HCT116 (cell line): Measurements from ENCODE around the gene FILIP1. TPM values are rescaled to one million over a fixed set of nuclear protein-coding genes. Genes with fewer than 3 reads are reported as not detected.

ENCODE experiments used
- ATAC-seq: fragments of 200-7000 bp; cut with Tn5 transposase; 2 replicates; pipeline ENCODE4 v1.9.1; 2020; ENCODE audit warnings: mild to moderate bottlenecking, moderate library complexity
- BruUV-seq: library from RNA; stranded (reverse); fragments of 400-500 nt; replicated peaks from 2 replicates; lab custom pipeline; 2021; lab: Mats Ljungman, UMichigan
- CTCF ChIA-PET: fragments of 300-600 bp; sonication (Branson Sonifier 250); formaldehyde crosslinking; loops from one replicate; lab custom pipeline; 2021; ENCODE audit warnings: antibody characterized with exemption; lab: Charles Lee
- POLR2A ChIA-PET: fragments of 300-600, 350-600 bp; sonication (Branson Sonifier 250); formaldehyde crosslinking; loops from one replicate; lab custom pipeline; 2021; ENCODE audit warnings: antibody characterized with exemption; lab: Charles Lee
- RAD21 ChIA-PET, 2 experiments: fragments of 300-600 bp; sonication (Branson Sonifier 250); formaldehyde crosslinking; loops; one replicate each; lab custom pipeline; 2023; ENCODE audit warnings: low total read pairs in 2 of 2; ENCODE audit not compliant: uncharacterized antibody in 2 of 2, unreplicated experiment in 2 of 2, low non-redundant PET in 1 of 2; lab: Charles Lee
- DNase-seq: peaks from one replicate; pipeline ENCODE4 v3.0.0-alpha.2; 2010; ENCODE audit warnings: low read depth, low spot score
- H2AFZ ChIP-seq: fragments of 200-600 bp; shearing (Covaris generic), sonication (generic); 2 replicates; pipeline ENCODE4 v1.6.1; 2017; ENCODE audit warnings: low read depth, mixed run types, mixed read lengths, antibody characterized with exemption, low read length; ENCODE audit not compliant: poor library complexity, severe bottlenecking
- H3K27ac ChIP-seq: 2 replicates; pipeline ENCODE4 v1.5.1; 2012; ENCODE audit warnings: low read depth, low read length
- H3K27me3 ChIP-seq: fragments of 200-600 bp; sonication (generic); 2 replicates; pipeline ENCODE4 v1.6.1; 2016; ENCODE audit warnings: mixed run types, low read length, mixed read lengths; ENCODE audit not compliant: insufficient read depth
- H3K36me3 ChIP-seq, 2 experiments: fragments of 200-500 bp in 1 of 2; fragments of 200-600 bp in 1 of 2; sonication (Bioruptor generic) in 1 of 2; sonication (generic) in 1 of 2; 2 replicates each; pipeline versions ENCODE4 v1.5.1 to v1.6.1; 2014 to 2016; ENCODE audit warnings: low read length in 2 of 2, inconsistent platforms in 1 of 2, mixed read lengths in 1 of 2, mixed run types in 1 of 2; ENCODE audit not compliant: insufficient read depth in 2 of 2, control insufficient read depth in 1 of 2
- H3K4me1 ChIP-seq, 2 experiments: fragments of 200-600 bp in 1 of 2; sonication (generic) in 1 of 2; 2 replicates each; pipeline versions ENCODE4 v1.5.1 to v1.6.1; 2012 to 2017; ENCODE audit warnings: low read length in 2 of 2, inconsistent platforms in 1 of 2, mild to moderate bottlenecking in 1 of 2, mixed read lengths in 1 of 2, mixed run types in 1 of 2, moderate library complexity in 1 of 2; ENCODE audit not compliant: insufficient read depth in 2 of 2, control insufficient read depth in 1 of 2
- H3K4me2 ChIP-seq: fragments of 200-600 bp; sonication (generic); 2 replicates; pipeline ENCODE4 v1.6.1; 2017; ENCODE audit warnings: mixed run types, low read length, mixed read lengths
- H3K4me3 ChIP-seq, 2 experiments: fragments of 200-600 bp in 1 of 2; sonication (generic) in 1 of 2; replicated peaks in 1 of 2; 2 replicates each; pipeline ENCODE4 v1.5.1; 2011 to 2016; ENCODE audit warnings: low read length in 2 of 2, control low read depth in 1 of 2, low read depth in 1 of 2, mild to moderate bottlenecking in 1 of 2, mixed read lengths in 1 of 2, mixed run types in 1 of 2
- H3K79me2 ChIP-seq: fragments of 200-600 bp; sonication (generic); 2 replicates; pipeline ENCODE4 v1.6.1; 2017; ENCODE audit warnings: mild to moderate bottlenecking, mixed run types, low read length, moderate library complexity, mixed read lengths; ENCODE audit not compliant: insufficient read depth
- H3K9ac ChIP-seq: fragments of 200-600 bp; sonication (generic); 2 replicates; pipeline ENCODE4 v1.6.1; 2016; ENCODE audit warnings: low read length, mixed read lengths
- H3K9me2 ChIP-seq: fragments of 200-600 bp; sonication (generic), shearing (Covaris generic); 2 replicates; pipeline ENCODE4 v1.6.1; 2017; ENCODE audit warnings: mixed run types, mild to moderate bottlenecking, moderate library complexity; ENCODE audit not compliant: insufficient read depth
- H3K9me3 ChIP-seq, 2 experiments: fragments of 200-500 bp in 1 of 2; fragments of 200-600 bp in 1 of 2; sonication (Bioruptor generic) in 1 of 2; sonication (generic) in 1 of 2; 2 replicates each; pipeline ENCODE4 v1.6.1; 2014 to 2017; ENCODE audit warnings: low read length in 2 of 2, mixed read lengths in 2 of 2, inconsistent platforms in 1 of 2, low read depth in 1 of 2, mild to moderate bottlenecking in 1 of 2, mixed run types in 1 of 2, moderate library complexity in 1 of 2; ENCODE audit not compliant: control insufficient read depth in 1 of 2, insufficient read depth in 1 of 2
- H4K20me1 ChIP-seq: fragments of 200-600 bp; sonication (generic), shearing (Covaris generic); 2 replicates; pipeline ENCODE4 v1.6.1; 2017; ENCODE audit warnings: mixed run types, mild to moderate bottlenecking, moderate library complexity; ENCODE audit not compliant: insufficient read depth
- EGR1 ChIP-seq: IDR thresholded peaks from 2 replicates; pipeline ENCODE4 v1.6.1; 2012; ENCODE audit warnings: low read depth
- RAD21 ChIP-seq: IDR thresholded peaks from 2 replicates; pipeline ENCODE4 v1.6.1; 2012; ENCODE audit warnings: low read depth, mild to moderate bottlenecking
- SP1 ChIP-seq: IDR thresholded peaks from 2 replicates; pipeline ENCODE4 v1.6.1; 2012; ENCODE audit warnings: low read depth
- TCF7L2 ChIP-seq: IDR thresholded peaks from 2 replicates; pipeline ENCODE4 v1.7.0; 2011; ENCODE audit warnings: borderline replicate concordance, inconsistent platforms; ENCODE audit not compliant: insufficient read depth, insufficient read length; ENCODE audit errors: extremely low read depth
- ZFX ChIP-seq: fragments of 450-650 bp; IDR thresholded peaks from 2 replicates; pipeline ENCODE4 v1.6.1; 2017
- ZNF274 ChIP-seq: fragments of 200-500 bp; sonication (Bioruptor generic); IDR thresholded peaks from 2 replicates; pipeline ENCODE4 v1.6.1; 2014; ENCODE audit warnings: mild to moderate bottlenecking, low read depth, low read length, inconsistent platforms
- intact Hi-C: fragments of 100-400 bp; cut with micrococcal nuclease; formaldehyde crosslinking; loops from 2 replicates; pipeline ENCODE4 v1.10.0; 2022
- total RNA-seq: library from RNA; stranded (reverse); gene quantifications from one replicate; pipeline ENCODE4 v1.2.1, GENCODE V29; 2021; ENCODE audit not compliant: unreplicated experiment
- TF ChIP-seq, protein P1 (sequence below): IDR thresholded peaks from 2 replicates; pipeline ENCODE4 v1.6.1; 2012; ENCODE audit warnings: low read depth
- TF ChIP-seq, protein P2 (sequence below), 3 experiments: fragments of 200-600 bp in 1 of 3; sonication (generic) in 1 of 3; IDR thresholded peaks in 2 of 3; conservative IDR thresholded peaks in 1 of 3; 2 replicates each; pipeline ENCODE4 v1.5.1; 2012 to 2017; ENCODE audit warnings: low read depth in 2 of 3, low read length in 2 of 3, antibody characterized with exemption in 1 of 3, borderline replicate concordance in 1 of 3, control low read depth in 1 of 3, mild to moderate bottlenecking in 1 of 3, mixed read lengths in 1 of 3, mixed run types in 1 of 3, moderate library complexity in 1 of 3; ENCODE audit not compliant: insufficient read depth in 1 of 3

The FILIP1 gene
- total RNA-seq, 1 experiment from 2014 or later, result 0.05 TPM

DNA sequence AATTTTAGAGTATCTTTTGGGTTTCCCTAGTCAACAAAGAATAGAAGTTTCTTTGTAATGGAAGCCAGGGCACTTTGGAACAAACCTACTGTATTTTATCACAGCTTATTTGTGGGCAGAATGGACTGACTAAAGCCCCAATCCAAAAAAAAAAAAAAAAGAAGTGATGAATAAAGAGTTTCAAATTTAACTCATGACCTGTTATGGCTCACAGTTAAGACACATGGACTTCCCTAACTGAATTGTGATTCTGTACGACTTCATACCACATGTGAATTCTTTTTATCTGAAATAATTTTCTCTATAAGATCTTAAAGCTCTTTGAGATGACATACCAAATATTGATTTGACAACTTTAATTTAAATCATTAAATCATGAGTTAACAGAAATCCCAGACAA is 77.2 kb downstream of the FILIP1 start:
- ChIA-PET POLR2A (no interaction called here), RAD21 (no interaction called here)
- BruUV-seq, result no TSS peak

More for the DNA sequence above, 77.2 kb downstream of the FILIP1 start:
- no peak overlapping the region for H2AFZ ChIP-seq
- no peaks in the 10 kb centered on the region for H3K36me3 ChIP-seq
- H3K27ac ChIP-seq, result no peak overlapping the region
- H3K27me3 ChIP-seq, result no peaks in the 10 kb centered on the region
- CTCF ChIA-PET, result no interaction called here
- no peaks in the 10 kb centered on the region for H4K20me1 ChIP-seq
- H3K9me3 ChIP-seq, result no peaks in the 10 kb centered on the region
- no peak for TF ChIP-seq TCF7L2
- no peak for TF ChIP-seq RAD21
- no peak for TF ChIP-seq EGR1
- no peak for TF ChIP-seq ZNF274
- TF ChIP-seq SP1, result no peak
- TF ChIP-seq, protein P1, sequence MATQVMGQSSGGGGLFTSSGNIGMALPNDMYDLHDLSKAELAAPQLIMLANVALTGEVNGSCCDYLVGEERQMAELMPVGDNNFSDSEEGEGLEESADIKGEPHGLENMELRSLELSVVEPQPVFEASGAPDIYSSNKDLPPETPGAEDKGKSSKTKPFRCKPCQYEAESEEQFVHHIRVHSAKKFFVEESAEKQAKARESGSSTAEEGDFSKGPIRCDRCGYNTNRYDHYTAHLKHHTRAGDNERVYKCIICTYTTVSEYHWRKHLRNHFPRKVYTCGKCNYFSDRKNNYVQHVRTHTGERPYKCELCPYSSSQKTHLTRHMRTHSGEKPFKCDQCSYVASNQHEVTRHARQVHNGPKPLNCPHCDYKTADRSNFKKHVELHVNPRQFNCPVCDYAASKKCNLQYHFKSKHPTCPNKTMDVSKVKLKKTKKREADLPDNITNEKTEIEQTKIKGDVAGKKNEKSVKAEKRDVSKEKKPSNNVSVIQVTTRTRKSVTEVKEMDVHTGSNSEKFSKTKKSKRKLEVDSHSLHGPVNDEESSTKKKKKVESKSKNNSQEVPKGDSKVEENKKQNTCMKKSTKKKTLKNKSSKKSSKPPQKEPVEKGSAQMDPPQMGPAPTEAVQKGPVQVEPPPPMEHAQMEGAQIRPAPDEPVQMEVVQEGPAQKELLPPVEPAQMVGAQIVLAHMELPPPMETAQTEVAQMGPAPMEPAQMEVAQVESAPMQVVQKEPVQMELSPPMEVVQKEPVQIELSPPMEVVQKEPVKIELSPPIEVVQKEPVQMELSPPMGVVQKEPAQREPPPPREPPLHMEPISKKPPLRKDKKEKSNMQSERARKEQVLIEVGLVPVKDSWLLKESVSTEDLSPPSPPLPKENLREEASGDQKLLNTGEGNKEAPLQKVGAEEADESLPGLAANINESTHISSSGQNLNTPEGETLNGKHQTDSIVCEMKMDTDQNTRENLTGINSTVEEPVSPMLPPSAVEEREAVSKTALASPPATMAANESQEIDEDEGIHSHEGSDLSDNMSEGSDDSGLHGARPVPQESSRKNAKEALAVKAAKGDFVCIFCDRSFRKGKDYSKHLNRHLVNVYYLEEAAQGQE, result no peak
- TF ChIP-seq, protein P2, sequence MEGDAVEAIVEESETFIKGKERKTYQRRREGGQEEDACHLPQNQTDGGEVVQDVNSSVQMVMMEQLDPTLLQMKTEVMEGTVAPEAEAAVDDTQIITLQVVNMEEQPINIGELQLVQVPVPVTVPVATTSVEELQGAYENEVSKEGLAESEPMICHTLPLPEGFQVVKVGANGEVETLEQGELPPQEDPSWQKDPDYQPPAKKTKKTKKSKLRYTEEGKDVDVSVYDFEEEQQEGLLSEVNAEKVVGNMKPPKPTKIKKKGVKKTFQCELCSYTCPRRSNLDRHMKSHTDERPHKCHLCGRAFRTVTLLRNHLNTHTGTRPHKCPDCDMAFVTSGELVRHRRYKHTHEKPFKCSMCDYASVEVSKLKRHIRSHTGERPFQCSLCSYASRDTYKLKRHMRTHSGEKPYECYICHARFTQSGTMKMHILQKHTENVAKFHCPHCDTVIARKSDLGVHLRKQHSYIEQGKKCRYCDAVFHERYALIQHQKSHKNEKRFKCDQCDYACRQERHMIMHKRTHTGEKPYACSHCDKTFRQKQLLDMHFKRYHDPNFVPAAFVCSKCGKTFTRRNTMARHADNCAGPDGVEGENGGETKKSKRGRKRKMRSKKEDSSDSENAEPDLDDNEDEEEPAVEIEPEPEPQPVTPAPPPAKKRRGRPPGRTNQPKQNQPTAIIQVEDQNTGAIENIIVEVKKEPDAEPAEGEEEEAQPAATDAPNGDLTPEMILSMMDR (IDR thresholded peaks at IDR 0.05 in 2 of 3, conservative IDR thresholded peaks at IDR 0.05 in 1 of 3; ENCODE audit: borderline replicate concordance in 1 of 3, insufficient read depth in 1 of 3, low read depth in 2 of 3, low read length in 2 of 3), result no peak
- TF ChIP-seq ZFX, result no peak
- 0 out of 2 replicates have a peak, but pooled peaks cover 5% of the 10 kb centered on the region for H3K9me2 ChIP-seq
- no peak overlapping the region for H3K4me2 ChIP-seq
- intact Hi-C loops, result no loop called here
- H3K4me3 ChIP-seq, result no peak overlapping the region
- H3K4me1 ChIP-seq, result 0 out of 4 replicates have a peak, but pooled peaks cover 0 to 4% of the 10 kb centered on the region in 2 experiments
- DNase-seq (no peak), ATAC-seq (no peak)
- no peak overlapping the region for H3K9ac ChIP-seq
- no peaks in the 10 kb centered on the region for H3K79me2 ChIP-seq
